Measurements from ENCODE around the gene ZBTB25.
A peak's percentile ranks its signal among the peaks of the same experiment; 100 is the strongest.

The ZBTB25 gene

GRCh38 chr14:64510825-64511671, 7.4 kb upstream of the ZBTB25 start:
- no peak; the same call in 1 of the 2 replicates for TF ChIP-seq POLR2AphosphoS5 (IDR thresholded peaks at IDR 0.05; ENCODE audit: low read depth, low read length)
- TF ChIP-seq TAF1 (IDR thresholded peaks at IDR 0.05; ENCODE audit: borderline replicate concordance, low read depth, low read length): no peak
- TF ChIP-seq POLR2A (IDR thresholded peaks at IDR 0.05; ENCODE audit: low read depth, low read length): no peak
- DNase-seq (ENCODE audit: insufficient read length) (no peak), FAIRE-seq (peak; percentile 92)

DNA sequence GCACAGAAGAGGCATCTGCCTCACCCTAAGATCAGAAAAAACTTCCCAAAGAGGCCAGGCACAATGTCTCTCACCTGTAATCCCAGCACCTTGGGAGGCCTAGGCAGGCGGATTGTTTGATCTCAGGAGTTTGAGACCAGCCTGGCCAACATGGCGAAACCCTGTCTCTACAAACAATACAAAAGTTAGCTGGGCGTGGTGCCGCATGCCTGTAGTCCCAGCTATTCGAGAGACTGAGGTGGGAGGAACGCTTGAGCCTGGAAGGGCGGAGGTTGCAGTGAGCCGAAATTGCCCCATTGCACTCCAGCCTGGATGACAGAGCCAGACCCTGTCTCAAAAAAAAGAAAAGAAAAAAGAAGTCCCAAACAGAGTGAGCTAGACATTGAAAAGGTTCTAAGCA, 5.4 kb upstream of the ZBTB25 start:
- no peak for DNase-seq (ENCODE audit: insufficient read length)
- TF ChIP-seq TAF1 (IDR thresholded peaks at IDR 0.05; ENCODE audit: borderline replicate concordance, low read depth, low read length): no peak
- no peak for TF ChIP-seq POLR2AphosphoS5 (IDR thresholded peaks at IDR 0.05; ENCODE audit: low read depth, low read length)
- TF ChIP-seq POLR2A (IDR thresholded peaks at IDR 0.05; ENCODE audit: low read depth, low read length): no peak
- FAIRE-seq: no peak

DNA sequence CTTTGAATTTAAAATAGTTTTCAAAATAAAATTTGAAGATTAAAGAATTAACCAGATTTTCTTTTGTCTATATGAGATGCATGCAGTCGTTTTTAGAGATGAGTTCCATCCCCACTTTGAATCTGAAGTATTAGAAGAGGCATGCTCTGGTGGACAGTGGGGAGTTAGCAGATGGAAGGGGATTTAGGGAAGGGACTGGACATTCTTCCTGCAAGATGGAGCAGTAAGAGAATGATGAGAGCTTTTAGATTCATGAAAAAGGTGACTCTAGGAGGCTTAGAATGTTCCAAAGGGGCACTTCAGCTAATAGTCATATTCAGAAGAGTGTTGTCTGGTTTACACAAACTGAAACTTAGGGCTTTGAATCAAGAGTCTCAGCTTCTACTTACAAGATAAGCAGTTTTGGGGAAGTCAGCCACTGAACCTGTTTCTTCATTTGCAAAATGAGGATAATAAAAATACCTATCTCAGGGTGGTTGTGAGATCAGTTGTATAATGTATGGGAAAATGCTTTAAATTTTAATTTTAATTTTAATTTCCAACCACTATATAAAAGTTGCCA, 4.7 kb upstream of the ZBTB25 start:
- FAIRE-seq (peak; percentile 57), DNase-seq (ENCODE audit: insufficient read length) (no peak)
- TF ChIP-seq POLR2A (IDR thresholded peaks at IDR 0.05; ENCODE audit: low read depth, low read length) (no peak), POLR2AphosphoS5 (IDR thresholded peaks at IDR 0.05; ENCODE audit: low read depth, low read length) (no peak), TAF1 (IDR thresholded peaks at IDR 0.05; ENCODE audit: borderline replicate concordance, low read depth, low read length) (no peak)

- no peak for FAIRE-seq
- TF ChIP-seq POLR2AphosphoS5 (IDR thresholded peaks at IDR 0.05; ENCODE audit: low read depth, low read length) (no peak), POLR2A (IDR thresholded peaks at IDR 0.05; ENCODE audit: low read depth, low read length) (no peak), TAF1 (IDR thresholded peaks at IDR 0.05; ENCODE audit: borderline replicate concordance, low read depth, low read length) (no peak)
- DNase-seq (ENCODE audit: insufficient read length): no peak
These were observed 3.9 kb upstream of the ZBTB25 start for GRCh38 chr14:64507376-64508156.

- FAIRE-seq (no peak), DNase-seq (ENCODE audit: insufficient read length) (no peak)
- TF ChIP-seq POLR2A (IDR thresholded peaks at IDR 0.05; ENCODE audit: low read depth, low read length) (no peak), POLR2AphosphoS5 (IDR thresholded peaks at IDR 0.05; ENCODE audit: low read depth, low read length) (no peak), TAF1 (IDR thresholded peaks at IDR 0.05; ENCODE audit: borderline replicate concordance, low read depth, low read length) (no peak)
These were observed 3.1 kb upstream of the ZBTB25 start for GRCh38 chr14:64506721-64507120.

GRCh38 chr14:64504897-64505794, 1.5 kb upstream of the ZBTB25 start:
- TF ChIP-seq POLR2A (IDR thresholded peaks at IDR 0.05; ENCODE audit: low read depth, low read length) (0 out of 2 replicates have a peak, but pooled peaks have one; percentile 1), TAF1 (IDR thresholded peaks at IDR 0.05; ENCODE audit: borderline replicate concordance, low read depth, low read length) (peak; percentile 38; the same call in 1 of the 2 replicates), POLR2AphosphoS5 (IDR thresholded peaks at IDR 0.05; ENCODE audit: low read depth, low read length) (peak; percentile 10)
- peak; percentile 72 for FAIRE-seq
- peak; percentile 52 for DNase-seq (ENCODE audit: insufficient read length)

GRCh38 chr14:64504310-64504896, 765 bp upstream of the ZBTB25 start, which contains the start of gene ZBTB1:
Gene ZBTB1, plus strand, starts transcription at chr14:64504770. Its CDS starts 16,735 bp downstream, at chr14:64521505.
- peak; percentile 78 for TF ChIP-seq TAF1 (IDR thresholded peaks at IDR 0.05; ENCODE audit: borderline replicate concordance, low read depth, low read length)
- peak; percentile 81 for TF ChIP-seq POLR2A (IDR thresholded peaks at IDR 0.05; ENCODE audit: low read depth, low read length)
- peak; percentile 83 for TF ChIP-seq POLR2AphosphoS5 (IDR thresholded peaks at IDR 0.05; ENCODE audit: low read depth, low read length)
- DNase-seq (ENCODE audit: insufficient read length) (peak; percentile 38), FAIRE-seq (no peak)

- FAIRE-seq (peak; percentile 5), DNase-seq (ENCODE audit: insufficient read length) (no peak)
- TF ChIP-seq POLR2AphosphoS5 (IDR thresholded peaks at IDR 0.05; ENCODE audit: low read depth, low read length) (no peak), TAF1 (IDR thresholded peaks at IDR 0.05; ENCODE audit: borderline replicate concordance, low read depth, low read length) (no peak), POLR2A (IDR thresholded peaks at IDR 0.05; ENCODE audit: low read depth, low read length) (no peak)
These were observed 678 bp downstream of the ZBTB25 start for GRCh38 chr14:64502887-64503433.

DNA sequence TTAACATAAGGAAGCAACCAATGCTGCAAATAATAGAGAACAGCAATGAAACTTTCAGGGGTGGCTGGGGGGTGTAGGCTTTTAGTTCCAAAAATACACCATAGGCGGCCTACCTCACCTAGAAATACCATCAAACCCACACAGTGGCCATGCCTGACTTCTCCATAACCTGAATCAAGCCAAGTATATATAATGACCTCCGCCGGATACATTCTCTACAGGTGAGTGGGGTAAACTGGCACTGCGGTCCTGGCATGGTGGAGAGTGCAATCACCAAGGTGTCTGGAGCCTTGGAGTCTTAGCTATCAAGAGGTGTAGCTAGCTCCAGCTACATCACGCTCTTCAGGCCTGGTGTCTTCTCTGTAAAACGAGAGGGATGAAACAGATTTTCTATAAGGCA, 1.2 kb downstream of the ZBTB25 start:
- FAIRE-seq (no peak), DNase-seq (ENCODE audit: insufficient read length) (no peak)
- TF ChIP-seq TAF1 (IDR thresholded peaks at IDR 0.05; ENCODE audit: borderline replicate concordance, low read depth, low read length): no peak
- TF ChIP-seq POLR2A (IDR thresholded peaks at IDR 0.05; ENCODE audit: low read depth, low read length): no peak
- TF ChIP-seq POLR2AphosphoS5 (IDR thresholded peaks at IDR 0.05; ENCODE audit: low read depth, low read length): no peak
